Putamen (tissue), 1 donor: Measurements from ENCODE around the gene C1orf122.

ENCODE experiments used
- DNase-seq: peaks from one replicate; pipeline ENCODE4 v3.0.0-alpha.2; 2016; ENCODE audit warnings: low spot score

The C1orf122 gene

DNA sequence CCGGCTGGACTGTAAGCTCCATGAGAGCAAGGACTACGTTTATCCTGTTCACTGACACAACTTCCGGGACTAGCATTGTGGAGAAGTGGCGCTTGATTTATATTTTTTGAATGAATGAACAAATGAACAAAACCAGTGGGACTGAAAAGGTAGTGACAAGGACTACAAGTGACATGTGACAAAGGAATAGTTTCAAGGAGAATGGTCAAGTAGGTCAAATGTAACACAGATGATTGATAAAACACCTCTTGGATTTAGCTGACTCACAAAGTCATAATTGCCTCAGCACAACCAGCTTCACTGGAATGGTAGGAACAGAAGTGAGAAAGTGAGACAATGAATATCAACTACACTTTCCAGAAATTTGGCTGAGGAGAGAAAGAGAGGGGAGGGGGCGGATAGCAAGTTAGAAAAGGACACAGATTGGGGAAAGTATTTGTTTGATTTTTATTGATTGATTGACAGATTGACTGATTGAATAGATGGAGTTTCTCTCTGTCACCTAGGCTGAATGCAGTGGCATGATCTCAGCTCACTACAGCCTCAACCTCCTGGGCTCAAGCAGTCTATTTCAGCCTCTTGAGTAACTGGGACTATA lies 37.6 kb downstream of the C1orf122 start:
- DNase-seq, result no peak

DNA sequence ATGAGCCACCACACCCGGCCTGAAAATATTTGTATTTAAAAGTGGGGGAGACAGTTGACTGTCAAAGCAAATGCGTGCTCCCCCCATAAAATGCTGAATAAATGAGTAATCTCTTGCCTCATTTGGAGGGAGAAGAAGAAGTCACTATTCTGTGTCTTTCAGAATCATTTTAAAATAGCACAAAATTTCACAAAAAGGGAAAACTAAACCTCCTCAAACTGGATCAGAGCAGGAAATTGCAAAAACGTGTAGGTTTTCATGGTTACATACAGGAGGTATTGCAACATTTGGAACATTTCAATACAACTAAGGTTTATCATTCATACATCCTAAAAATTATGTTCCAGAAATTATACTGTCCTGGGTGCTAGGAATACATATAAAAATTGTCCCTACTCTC lies 38.2 kb downstream of the C1orf122 start:
- DNase-seq, result no peak

DNA sequence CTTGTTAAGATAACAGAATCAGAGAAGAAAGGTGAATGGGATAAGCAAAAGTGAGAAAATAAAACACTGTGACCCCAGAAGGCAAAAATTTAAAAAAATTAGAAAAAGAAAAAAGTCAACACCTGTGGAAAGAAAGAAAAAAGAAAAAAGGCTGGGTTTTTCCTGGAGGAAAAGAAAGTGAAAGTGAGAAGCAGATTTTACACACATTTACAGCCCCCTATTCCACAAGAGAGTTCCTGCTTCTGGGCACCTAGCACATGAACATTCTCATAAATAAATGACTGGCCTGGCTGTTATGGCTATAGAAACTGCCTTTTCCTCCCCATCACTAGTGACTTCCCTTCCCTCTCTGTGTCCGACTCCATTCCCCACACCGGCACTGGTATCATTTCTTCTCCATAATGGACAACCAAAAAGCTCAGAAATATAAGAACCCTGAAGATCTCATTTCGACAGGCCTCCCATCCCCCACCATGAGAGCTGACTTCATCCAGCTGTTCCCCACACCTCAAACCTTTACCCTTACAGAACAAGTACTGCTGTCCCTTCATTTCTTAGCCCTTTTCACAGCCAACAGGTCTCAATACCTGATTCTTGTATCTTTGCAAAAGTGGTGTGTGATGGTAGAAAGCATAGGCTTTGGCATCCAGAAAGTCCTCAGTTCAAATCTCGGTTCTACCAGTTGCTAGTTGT lies 39.2 kb downstream of the C1orf122 start:
- no peak for DNase-seq

- DNase-seq, result no peak
Measured at GRCh38 chr1:37849480-37849879, 41.9 kb downstream of the C1orf122 start.

- DNase-seq, result no peak
Measured at GRCh38 chr1:37850352-37850955, 42.9 kb downstream of the C1orf122 start.

- DNase-seq, result no peak
Measured at GRCh38 chr1:37851262-37851661, 43.7 kb downstream of the C1orf122 start.

DNA sequence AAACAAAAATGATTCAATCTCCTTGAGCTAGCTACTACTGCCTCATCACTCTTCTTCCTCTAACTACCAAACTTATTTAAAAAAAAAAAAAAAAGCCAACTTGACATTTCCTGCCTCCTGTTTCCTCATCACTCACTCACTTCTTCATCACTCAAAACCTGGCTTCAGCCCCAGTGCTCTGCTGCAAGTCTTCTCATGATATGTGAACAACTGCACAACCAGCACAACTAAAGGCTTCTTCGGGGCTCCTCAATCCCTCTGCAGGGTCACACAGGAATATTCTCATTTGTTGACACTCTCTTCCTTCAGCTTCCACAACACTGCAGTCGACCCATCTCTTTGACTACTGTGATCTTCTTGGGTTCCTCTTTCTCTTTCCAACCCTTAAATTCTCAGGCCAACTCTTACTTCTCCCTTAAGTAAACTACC lies 44.2 kb downstream of the C1orf122 start:
- no peak for DNase-seq

GRCh38 chr1:37853157-37853556 lies 45.6 kb downstream of the C1orf122 start:
- DNase-seq, result no peak

- no peak for DNase-seq
Measured at GRCh38 chr1:37854406-37854805, 46.8 kb downstream of the C1orf122 start.
